Measurements from ENCODE around the gene ALG9.

ALG9 gene

GRCh38 chr11:111834432-111835163, 36.8 kb downstream of the ALG9 start:
- no peak for DNase-seq

- DNase-seq = no peak
Measured at GRCh38 chr11:111833524-111833923, 37.9 kb downstream of the ALG9 start.

- DNase-seq = no peak
Measured at GRCh38 chr11:111829185-111829968, 42.0 kb downstream of the ALG9 start.

GRCh38 chr11:111826322-111826950, 44.9 kb downstream of the ALG9 start:
- no peak for DNase-seq

GRCh38 chr11:111823629-111824028, 47.8 kb downstream of the ALG9 start:
- no peak for DNase-seq

GRCh38 chr11:111823131-111823530, 48.2 kb downstream of the ALG9 start:
- DNase-seq = no peak

- no peak for DNase-seq
Measured at GRCh38 chr11:111819829-111820237, 51.5 kb downstream of the ALG9 start.

GRCh38 chr11:111819161-111819828, 52.1 kb downstream of the ALG9 start:
- DNase-seq = no peak

GRCh38 chr11:111815489-111815888, 55.9 kb downstream of the ALG9 start:
- no peak for DNase-seq

- DNase-seq = no peak
Measured at GRCh38 chr11:111814557-111815320, 56.6 kb downstream of the ALG9 start.

- no peak for DNase-seq
Measured at GRCh38 chr11:111814106-111814505, 57.3 kb downstream of the ALG9 start.

- no peak for DNase-seq
Measured at GRCh38 chr11:111812211-111812610, 59.2 kb downstream of the ALG9 start.

GRCh38 chr11:111811445-111811844, 59.9 kb downstream of the ALG9 start:
- no peak for DNase-seq

- no peak for DNase-seq
Measured at GRCh38 chr11:111808834-111809233, 62.5 kb downstream of the ALG9 start.

- no peak for DNase-seq
Measured at GRCh38 chr11:111808063-111808588, 63.3 kb downstream of the ALG9 start.

- no peak for DNase-seq
Measured at GRCh38 chr11:111807076-111807475, 64.3 kb downstream of the ALG9 start.

GRCh38 chr11:111801135-111801534, 70.2 kb downstream of the ALG9 start:
- DNase-seq = no peak

- DNase-seq = no peak
Measured at GRCh38 chr11:111798279-111798678, 73.1 kb downstream of the ALG9 start.

- DNase-seq = no peak
Measured at GRCh38 chr11:111797145-111797581, 74.2 kb downstream of the ALG9 start.

GRCh38 chr11:111796696-111797095, 74.7 kb downstream of the ALG9 start:
- DNase-seq = no peak

GRCh38 chr11:111795334-111795985, 75.9 kb downstream of the ALG9 start:
- DNase-seq = no peak

- no peak for DNase-seq
Measured at GRCh38 chr11:111793863-111794262, 77.5 kb downstream of the ALG9 start.
